CD4-positive, alpha-beta T cell (primary cell): ENCODE data around the gene SCARF1. TPM values are rescaled to one million over a fixed set of nuclear protein-coding genes. Genes with fewer than 3 reads are reported as not detected.

ENCODE experiments used
- ATAC-seq: fragments of 200-7000 bp; cut with Tn5 transposase; one replicate; pipeline ENCODE4 v1.10.0; 2022; ENCODE audit warnings: mild to moderate bottlenecking; ENCODE audit not compliant: poor library complexity
- CTCF ChIA-PET: fragments of 350-600 bp; sonication (Branson Sonifier 250); formaldehyde crosslinking; loops from one replicate; lab custom pipeline; 2021; ENCODE audit warnings: antibody characterized with exemption, inconsistent platforms; lab: Charles Lee
- POLR2A ChIA-PET: fragments of 350-600 bp; sonication (Branson Sonifier 250); formaldehyde crosslinking; loops from one replicate; lab custom pipeline; 2021; ENCODE audit warnings: antibody characterized with exemption, inconsistent platforms; lab: Charles Lee
- DNase-seq, 14 experiments: peaks; one replicate each; pipeline ENCODE4 v3.0.0-alpha.2; 2013 to 2020; ENCODE audit warnings: mixed read lengths in 2 of 14
- H3K27ac ChIP-seq, 2 donors: one replicate each; pipeline versions ENCODE4 v1.5.1 to v1.7.0; 2013; ENCODE audit warnings: low read length in 2 of 2, low read depth in 1 of 2, mild to moderate bottlenecking in 1 of 2
- H3K27me3 ChIP-seq, 2 experiments: 1 replicate in 1 of 2; 2 replicates in 1 of 2; pipeline versions ENCODE4 v1.6.1 to v1.7.0; 2013; ENCODE audit warnings: low read length in 2 of 2, control low read depth in 1 of 2, mild to moderate bottlenecking in 1 of 2, moderate library complexity in 1 of 2; ENCODE audit not compliant: insufficient read depth in 2 of 2, control insufficient read depth in 1 of 2
- H3K36me3 ChIP-seq: one replicate; pipeline ENCODE4 v1.6.1; 2013; ENCODE audit warnings: low read length, control low read depth; ENCODE audit not compliant: insufficient read depth
- H3K4me1 ChIP-seq: one replicate; pipeline ENCODE4 v1.6.1; 2013; ENCODE audit warnings: low read length, control low read depth; ENCODE audit not compliant: insufficient read depth
- H3K4me3 ChIP-seq: one replicate; pipeline ENCODE4 v1.5.1; 2013; ENCODE audit warnings: mild to moderate bottlenecking, low read length, moderate library complexity
- H3K9me3 ChIP-seq, 2 experiments: 1 replicate in 1 of 2; 2 replicates in 1 of 2; pipeline versions ENCODE4 v1.6.1 to v1.7.0; 2013; ENCODE audit warnings: low read length in 2 of 2, mild to moderate bottlenecking in 2 of 2, control low read depth in 1 of 2, moderate library complexity in 1 of 2; ENCODE audit not compliant: control insufficient read depth in 1 of 2, insufficient read depth in 1 of 2
- H3K27ac Mint-ChIP-seq: one replicate; pipeline ENCODE4 v1.8.0; 2020; ENCODE audit warnings: mixed read lengths
- H3K27me3 Mint-ChIP-seq: one replicate; pipeline ENCODE4 v1.8.0; 2021; ENCODE audit warnings: mixed read lengths
- H3K36me3 Mint-ChIP-seq: one replicate; pipeline ENCODE4 v1.8.0; 2021; ENCODE audit warnings: low read depth, mixed read lengths
- H3K4me1 Mint-ChIP-seq: one replicate; pipeline ENCODE4 v1.8.0; 2021; ENCODE audit warnings: low read depth, mixed read lengths
- H3K4me3 Mint-ChIP-seq: one replicate; pipeline ENCODE4 v1.8.0; 2020; ENCODE audit warnings: mild to moderate bottlenecking, mixed read lengths
- H3K9me3 Mint-ChIP-seq: one replicate; pipeline ENCODE4 v1.8.0; 2020; ENCODE audit warnings: mixed read lengths
- CTCF ChIP-seq: fragments of 200-600 bp; IDR thresholded peaks from one replicate; pipeline ENCODE4 v1.8.0; 2022; ENCODE audit warnings: antibody characterized with exemption, mild to moderate bottlenecking
- intact Hi-C, 2 experiments: fragments of 100-400 bp; cut with DNase I in 1 of 2; cut with micrococcal nuclease in 1 of 2; formaldehyde crosslinking; loops; one replicate each; pipeline versions ENCODE4 v1.15.1 to v1.9.0; 2023 to 2025; cut with DNase I, micrococcal nuclease
- total RNA-seq, 174 experiments: library from RNA in 2 of 174; stranded (reverse) in 2 of 174; gene quantifications; one replicate each; pipeline ENCODE4 v1.2.3 and lab custom pipeline; 2021 to 2026

Gene SCARF1
- total RNA-seq, 2 experiments from 2014 or later: 0.41 to 0.45 TPM

DNA sequence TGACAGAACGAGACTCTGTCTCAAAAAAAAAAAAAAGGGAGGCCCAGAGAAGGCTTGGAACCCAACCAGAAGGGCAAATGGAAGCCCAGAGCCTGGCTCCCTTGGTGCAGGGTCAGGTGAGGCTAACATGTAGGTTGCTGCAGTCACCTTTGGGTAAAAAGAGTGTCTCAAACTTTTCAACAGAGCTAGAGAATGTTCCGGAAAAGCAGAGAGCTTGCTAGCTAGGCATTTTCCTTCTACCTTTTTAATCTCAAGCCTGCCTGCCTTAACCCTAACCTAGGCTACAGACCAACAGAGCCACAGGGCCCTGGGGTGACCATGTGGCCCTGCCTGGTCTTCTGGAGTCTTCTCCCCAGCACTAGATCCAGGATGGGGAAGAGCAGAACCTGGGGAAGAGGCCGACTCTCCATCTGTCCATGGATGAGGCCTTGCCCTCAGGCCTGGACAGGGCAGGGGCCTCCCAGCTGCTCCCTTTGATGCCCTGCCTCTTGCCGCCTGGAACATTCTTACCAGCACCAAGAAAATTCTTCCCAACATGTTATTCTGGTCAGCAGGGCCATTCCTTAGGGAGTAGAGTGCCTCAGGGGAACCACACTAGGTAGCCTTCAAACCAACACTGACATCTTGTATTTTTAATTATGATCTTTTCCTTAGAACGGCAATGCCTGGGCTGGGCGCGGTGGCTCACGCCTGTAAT is 47.0 kb downstream of the SCARF1 start:
- DNase-seq (no peak), ATAC-seq (no peak)
- no peak overlapping the region for H3K27ac ChIP-seq
- H3K27me3 ChIP-seq: no peaks in the 10 kb centered on the region
- H3K36me3 Mint-ChIP-seq: no peaks in the 10 kb centered on the region
- peaks cover 0 to 13% of the 10 kb centered on the region in 2 experiments for H3K9me3 ChIP-seq
- CTCF ChIA-PET: no interaction called here
- POLR2A ChIA-PET: no interaction called here
- TF ChIP-seq CTCF: no peak
- H3K27ac Mint-ChIP-seq: no peak overlapping the region
- H3K4me3 ChIP-seq: no peak overlapping the region
- no peaks in the 10 kb centered on the region for H3K4me1 Mint-ChIP-seq
- no peaks in the 10 kb centered on the region for H3K4me1 ChIP-seq
- H3K4me3 Mint-ChIP-seq: no peak overlapping the region
- intact Hi-C loops: no loop called here
- no peaks in the 10 kb centered on the region for H3K27me3 Mint-ChIP-seq
- no peaks in the 10 kb centered on the region for H3K9me3 Mint-ChIP-seq
- no peaks in the 10 kb centered on the region for H3K36me3 ChIP-seq

GRCh38 chr17:1597861-1598342 is 47.6 kb downstream of the SCARF1 start:
- CTCF ChIA-PET: no interaction called here
- POLR2A ChIA-PET: no interaction called here
- Histone ChIP-seq H3K27ac (no peak overlapping the region), H3K4me1 (no peaks in the 10 kb centered on the region), H3K9me3 (peaks cover 0 to 13% of the 10 kb centered on the region in 2 experiments), H3K36me3 (no peaks in the 10 kb centered on the region), H3K27me3 (no peaks in the 10 kb centered on the region), H3K4me3 (no peak overlapping the region)
- Mint-ChIP-seq H3K36me3 (no peaks in the 10 kb centered on the region), H3K27ac (no peak overlapping the region), H3K4me1 (no peaks in the 10 kb centered on the region), H3K9me3 (no peaks in the 10 kb centered on the region), H3K27me3 (no peaks in the 10 kb centered on the region), H3K4me3 (no peak overlapping the region)
- ATAC-seq (no peak), DNase-seq (no peak)
- intact Hi-C loops: no loop called here
- no peak for TF ChIP-seq CTCF

- Histone ChIP-seq H3K27me3 (no peaks in the 10 kb centered on the region), H3K9me3 (no peaks in the 10 kb centered on the region), H3K4me3 (no peak overlapping the region), H3K36me3 (no peaks in the 10 kb centered on the region), H3K27ac (no peak overlapping the region), H3K4me1 (peaks cover 4% of the 10 kb centered on the region)
- no peak for TF ChIP-seq CTCF
- intact Hi-C loops: no loop called here
- H3K27me3 Mint-ChIP-seq: no peaks in the 10 kb centered on the region
- H3K27ac Mint-ChIP-seq: no peak overlapping the region
- no peaks in the 10 kb centered on the region for H3K4me1 Mint-ChIP-seq
- DNase-seq (no peak), ATAC-seq (no peak)
- no peaks in the 10 kb centered on the region for H3K36me3 Mint-ChIP-seq
- CTCF ChIA-PET: no interaction called here
- no peaks in the 10 kb centered on the region for H3K9me3 Mint-ChIP-seq
- no peak overlapping the region for H3K4me3 Mint-ChIP-seq
- POLR2A ChIA-PET: interaction anchor here (1.1 to 1.6 kb wide), 2 partner anchors 18 to 31 kb away, joined by 3 read pairs; partner anchors contain the start of gene PITPNA
Observed at GRCh38 chr17:1593630-1593931, 52.0 kb downstream of the SCARF1 start.
